GM23338 (cell line): Measurements from ENCODE around the gene TBC1D17. TPM values are rescaled to one million over a fixed set of nuclear protein-coding genes. Genes with fewer than 3 reads are reported as not detected.

Experiments
- ATAC-seq: fragments of 200-7000 bp; cut with Tn5 transposase; 3 replicates; pipeline ENCODE4 v1.9.1; 2020
- DNase-seq: peaks from one replicate; pipeline ENCODE4 v3.0.0-alpha.2; 2015; ENCODE audit warnings: low spot score
- H2AFZ ChIP-seq: fragments of 200-600 bp; sonication (generic); 2 replicates; pipeline ENCODE4 v1.8.0; 2016; ENCODE audit warnings: antibody characterized with exemption, mild to moderate bottlenecking, moderate library complexity
- H3F3A ChIP-seq: fragments of 200-600 bp; sonication (generic); replicated peaks from 2 replicates; pipeline ENCODE4 v1.8.0; 2017; ENCODE audit warnings: antibody characterized with exemption, mixed run types, low read depth
- H3K27ac ChIP-seq: fragments of 200-600 bp; sonication (generic); 2 replicates; pipeline ENCODE4 v1.6.1; 2016; ENCODE audit warnings: low read depth
- H3K27me3 ChIP-seq: fragments of 200-600 bp; sonication (generic); 2 replicates; pipeline ENCODE4 v1.8.0; 2016; ENCODE audit warnings: mild to moderate bottlenecking, mixed run types, moderate library complexity; ENCODE audit not compliant: insufficient read depth
- H3K36me3 ChIP-seq: fragments of 200-600 bp; sonication (generic); 2 replicates; pipeline ENCODE4 v1.8.0; 2016; ENCODE audit warnings: mild to moderate bottlenecking; ENCODE audit not compliant: insufficient read depth
- H3K4me1 ChIP-seq: fragments of 200-600 bp; sonication (generic); 2 replicates; pipeline ENCODE4 v1.8.0; 2016; ENCODE audit warnings: mild to moderate bottlenecking, moderate library complexity; ENCODE audit not compliant: insufficient read depth
- H3K4me2 ChIP-seq: fragments of 200-600 bp; sonication (generic); 2 replicates; pipeline ENCODE4 v1.7.1; 2017; ENCODE audit warnings: mixed run types
- H3K4me3 ChIP-seq: fragments of 200-600 bp; sonication (generic); 2 replicates; pipeline ENCODE4 v1.6.1; 2016; ENCODE audit warnings: mixed run types
- H3K79me2 ChIP-seq: fragments of 200-600 bp; sonication (generic); replicated peaks from 2 replicates; pipeline ENCODE4 v1.8.0; 2017; ENCODE audit warnings: mild to moderate bottlenecking; ENCODE audit not compliant: insufficient read depth
- H3K9me2 ChIP-seq: fragments of 200-600 bp; sonication (generic); 2 replicates; pipeline ENCODE4 v1.8.0; 2017; ENCODE audit not compliant: insufficient read depth
- H4K20me1 ChIP-seq: fragments of 200-600 bp; sonication (generic); replicated peaks from 2 replicates; pipeline ENCODE4 v1.8.0; 2017; ENCODE audit warnings: mild to moderate bottlenecking; ENCODE audit not compliant: insufficient read depth
- H3K27ac Mint-ChIP-seq: 2 replicates; pipeline ENCODE4 v1.8.0; 2020; ENCODE audit warnings: inconsistent platforms, mild to moderate bottlenecking, moderate library complexity, mixed read lengths
- H3K27me3 Mint-ChIP-seq: 3 replicates; pipeline ENCODE4 v1.8.0; 2022; ENCODE audit warnings: low read depth, mild to moderate bottlenecking, moderate library complexity, mixed read lengths, inconsistent platforms; ENCODE audit not compliant: insufficient read depth, poor library complexity
- H3K36me3 Mint-ChIP-seq: 3 replicates; pipeline ENCODE4 v1.8.0; 2021; ENCODE audit warnings: low read depth, mild to moderate bottlenecking, inconsistent platforms, moderate library complexity, mixed read lengths
- H3K4me1 Mint-ChIP-seq: 3 replicates; pipeline ENCODE4 v1.8.0; 2020; ENCODE audit warnings: mild to moderate bottlenecking, inconsistent platforms, mixed read lengths
- H3K4me3 Mint-ChIP-seq: 3 replicates; pipeline ENCODE4 v1.8.0; 2021; ENCODE audit warnings: moderate library complexity, mild to moderate bottlenecking, inconsistent platforms, mixed read lengths
- H3K9me3 Mint-ChIP-seq: 3 replicates; pipeline ENCODE4 v1.8.0; 2020; ENCODE audit warnings: moderate library complexity, mild to moderate bottlenecking, inconsistent platforms, mixed read lengths
- CTCF ChIP-seq, 2 experiments: fragments of 200-600 bp in 1 of 2; sonication (generic) in 1 of 2; conservative IDR thresholded peaks; 2 replicates each; pipeline versions ENCODE4 v1.5.1 to v1.6.1; 2016 to 2017; ENCODE audit warnings: antibody characterized with exemption in 2 of 2, low read depth in 2 of 2, mild to moderate bottlenecking in 2 of 2, moderate library complexity in 1 of 2
- EZH2phosphoT487 ChIP-seq: fragments of 200-600 bp; sonication (generic); IDR thresholded peaks from one replicate; pipeline ENCODE4 v1.8.1; 2018; ENCODE audit warnings: antibody characterized with exemption; ENCODE audit not compliant: unreplicated experiment
- REST ChIP-seq: IDR thresholded peaks from one replicate; pipeline ENCODE4 v1.6.1; 2018; ENCODE audit warnings: antibody characterized with exemption; ENCODE audit not compliant: unreplicated experiment
- polyA plus RNA-seq: library from polyadenylated mRNA; unstranded; fragments of >200 nt; fragmentation: Nextera tagmentation; extraction: Ambion mirVana; gene quantifications from 2 replicates; pipeline ENCODE4 v1.2.1, GENCODE V29; 2016
- total RNA-seq: library from RNA; depleted of rRNA; stranded (reverse); fragments of >200 nt; shearing (Covaris generic); gene quantifications from 2 replicates; pipeline ENCODE4 v1.2.3, GENCODE V29; 2014
- TF ChIP-seq, protein P1 (sequence below): IDR thresholded peaks from 2 replicates; pipeline ENCODE4 v1.6.1; 2016; ENCODE audit warnings: antibody characterized with exemption

Gene TBC1D17
- total and polyA plus RNA-seq, 2 experiments from 2014 or later, result 19.3 to 43.1 TPM

GRCh38 chr19:49894879-49895565 lies 17.5 kb downstream of the TBC1D17 start:
- no peak overlapping the region for H3K27ac Mint-ChIP-seq

DNA sequence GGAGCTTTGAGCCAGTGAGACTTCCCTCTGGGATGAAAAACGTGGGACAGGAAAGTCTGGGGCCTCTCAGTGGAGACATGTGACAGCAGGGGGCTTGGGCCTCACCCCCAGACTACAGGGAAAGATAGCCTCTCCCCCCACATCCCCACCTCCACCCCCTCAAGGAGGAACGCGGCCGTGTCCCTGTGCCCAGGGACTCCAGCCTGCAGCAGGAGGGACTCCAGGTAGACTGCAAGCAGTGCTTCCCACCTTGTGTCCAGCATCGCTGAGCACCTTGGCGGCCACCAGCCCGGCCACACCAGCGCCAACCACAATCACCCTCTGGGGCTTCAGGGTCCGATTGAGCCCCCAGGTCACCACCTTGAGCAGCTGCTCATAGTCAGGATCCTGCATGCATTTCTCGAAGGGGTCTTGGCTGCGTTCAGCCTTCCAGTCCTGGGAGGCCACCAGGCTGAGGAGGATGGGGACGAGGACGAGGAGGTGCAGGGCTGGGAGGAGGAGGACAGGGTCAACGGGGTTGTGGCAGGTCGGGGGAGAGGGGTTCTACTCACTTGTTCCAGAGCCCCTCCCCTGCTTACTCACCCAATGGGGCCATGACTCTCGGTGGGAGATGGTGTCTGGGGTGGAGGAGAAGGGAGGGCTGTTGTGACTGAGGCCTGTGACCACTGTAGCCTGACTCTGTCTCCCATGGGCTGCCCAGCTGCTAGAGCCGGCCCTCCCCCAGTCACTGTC lies 18.2 kb downstream of the TBC1D17 start:
- Mint-ChIP-seq H3K36me3 (no peaks in the 10 kb centered on the region), H3K9me3 (no peaks in the 10 kb centered on the region; the same call in 2 of the 3 replicates), H3K27me3 (peaks cover 18% of the 10 kb centered on the region), H3K4me1 (peaks cover 17% of the 10 kb centered on the region), H3K4me3 (no peak overlapping the region), H3K27ac (no peak overlapping the region)
- peaks cover 9% of the 10 kb centered on the region; the same call in 1 of the 2 replicates for H3K4me1 ChIP-seq
- no peak overlapping the region for H3K4me3 ChIP-seq
- H4K20me1 ChIP-seq, result no peaks in the 10 kb centered on the region
- no peaks in the 10 kb centered on the region for H3K9me2 ChIP-seq
- peaks cover 6% of the 10 kb centered on the region; the same call in 1 of the 2 replicates for H3F3A ChIP-seq
- H3K27ac ChIP-seq, result no peak overlapping the region
- H3K79me2 ChIP-seq, result no peaks in the 10 kb centered on the region
- H3K36me3 ChIP-seq, result no peaks in the 10 kb centered on the region
- no peak overlapping the region for H2AFZ ChIP-seq
- H3K4me2 ChIP-seq, result no peak overlapping the region
- DNase-seq (no peak), ATAC-seq (no peak)
- no peaks in the 10 kb centered on the region for H3K27me3 ChIP-seq
- TF ChIP-seq REST (no peak), EZH2phosphoT487 (no peak), CTCF (conservative IDR thresholded peaks at IDR 0.05; ENCODE audit: low read depth in 2 of 2) (no peak)

More at GRCh38 chr19:49894879-49895565, 17.5 kb downstream of the TBC1D17 start:
- Histone ChIP-seq H3K27ac (no peak overlapping the region), H3K27me3 (no peaks in the 10 kb centered on the region), H3K4me1 (peaks cover 9% of the 10 kb centered on the region; the same call in 1 of the 2 replicates), H3K79me2 (no peaks in the 10 kb centered on the region), H3F3A (peaks cover 7% of the 10 kb centered on the region; the same call in 1 of the 2 replicates), H3K4me3 (no peak overlapping the region), H2AFZ (no peak overlapping the region), H4K20me1 (no peaks in the 10 kb centered on the region), H3K36me3 (no peaks in the 10 kb centered on the region), H3K4me2 (no peak overlapping the region), H3K9me2 (no peaks in the 10 kb centered on the region)
- Mint-ChIP-seq H3K4me1 (peaks cover 17% of the 10 kb centered on the region), H3K36me3 (no peaks in the 10 kb centered on the region), H3K4me3 (no peak overlapping the region), H3K9me3 (no peaks in the 10 kb centered on the region; the same call in 2 of the 3 replicates), H3K27me3 (peaks cover 21% of the 10 kb centered on the region)
- DNase-seq (no peak), ATAC-seq (no peak)
- TF ChIP-seq REST, result no peak
- TF ChIP-seq, protein P1, sequence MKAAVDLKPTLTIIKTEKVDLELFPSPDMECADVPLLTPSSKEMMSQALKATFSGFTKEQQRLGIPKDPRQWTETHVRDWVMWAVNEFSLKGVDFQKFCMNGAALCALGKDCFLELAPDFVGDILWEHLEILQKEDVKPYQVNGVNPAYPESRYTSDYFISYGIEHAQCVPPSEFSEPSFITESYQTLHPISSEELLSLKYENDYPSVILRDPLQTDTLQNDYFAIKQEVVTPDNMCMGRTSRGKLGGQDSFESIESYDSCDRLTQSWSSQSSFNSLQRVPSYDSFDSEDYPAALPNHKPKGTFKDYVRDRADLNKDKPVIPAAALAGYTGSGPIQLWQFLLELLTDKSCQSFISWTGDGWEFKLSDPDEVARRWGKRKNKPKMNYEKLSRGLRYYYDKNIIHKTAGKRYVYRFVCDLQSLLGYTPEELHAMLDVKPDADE, result no peak
